ENCODE results near the gene CHRNG.

The CHRNG gene

GRCh38 chr2:232524771-232525170 is 14.7 kb upstream of the CHRNG start:
- DNase-seq (ENCODE audit: insufficient read length, low spot score) (no peak), FAIRE-seq (no peak)
- TF ChIP-seq TAF1 (IDR thresholded peaks at IDR 0.05; ENCODE audit: low read depth, low read length), result no peak
- no peak for TF ChIP-seq POLR2AphosphoS5 (IDR thresholded peaks at IDR 0.05; ENCODE audit: low read depth, low read length)
- TF ChIP-seq SPI1 (IDR thresholded peaks at IDR 0.05; ENCODE audit: low read depth, low read length), result no peak
- TF ChIP-seq POU2F2 (IDR thresholded peaks at IDR 0.05; ENCODE audit: low read depth, low read length), result no peak

DNA sequence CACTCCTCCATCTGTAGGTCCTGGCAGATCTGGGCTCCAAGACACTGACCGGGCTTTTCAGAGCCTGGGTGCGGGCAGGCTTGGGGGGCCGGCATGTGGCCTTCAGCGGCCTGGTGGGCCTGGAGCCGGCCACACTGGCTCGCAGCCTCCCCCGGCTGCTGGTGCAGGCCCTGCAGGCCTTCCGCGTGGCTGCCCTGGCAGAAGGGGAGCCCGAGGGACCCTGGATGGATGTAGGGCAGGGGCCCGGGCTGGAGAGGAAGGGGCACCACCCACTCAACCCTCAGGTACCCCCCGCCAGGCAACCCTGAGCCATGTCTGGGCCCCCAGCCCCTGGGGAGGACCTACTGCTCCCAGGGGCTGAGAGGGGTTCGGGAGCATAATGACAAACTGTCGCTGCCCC is 14.3 kb upstream of the CHRNG start:
- TF ChIP-seq POLR2A (IDR thresholded peaks at IDR 0.05; ENCODE audit: low read depth, low read length), result no peak
- no peak for TF ChIP-seq SPI1 (IDR thresholded peaks at IDR 0.05; ENCODE audit: low read depth, low read length)
- no peak for TF ChIP-seq TAF1 (IDR thresholded peaks at IDR 0.05; ENCODE audit: low read depth, low read length)
- TF ChIP-seq PAX5 (IDR thresholded peaks at IDR 0.05; ENCODE audit: insufficient read depth, low read length, severe bottlenecking), result no peak
- TF ChIP-seq POLR2AphosphoS5 (IDR thresholded peaks at IDR 0.05; ENCODE audit: low read depth, low read length), result no peak
- no peak for TF ChIP-seq POU2F2 (IDR thresholded peaks at IDR 0.05; ENCODE audit: low read depth, low read length)
- FAIRE-seq (no peak), DNase-seq (ENCODE audit: insufficient read length, low spot score) (no peak)

DNA sequence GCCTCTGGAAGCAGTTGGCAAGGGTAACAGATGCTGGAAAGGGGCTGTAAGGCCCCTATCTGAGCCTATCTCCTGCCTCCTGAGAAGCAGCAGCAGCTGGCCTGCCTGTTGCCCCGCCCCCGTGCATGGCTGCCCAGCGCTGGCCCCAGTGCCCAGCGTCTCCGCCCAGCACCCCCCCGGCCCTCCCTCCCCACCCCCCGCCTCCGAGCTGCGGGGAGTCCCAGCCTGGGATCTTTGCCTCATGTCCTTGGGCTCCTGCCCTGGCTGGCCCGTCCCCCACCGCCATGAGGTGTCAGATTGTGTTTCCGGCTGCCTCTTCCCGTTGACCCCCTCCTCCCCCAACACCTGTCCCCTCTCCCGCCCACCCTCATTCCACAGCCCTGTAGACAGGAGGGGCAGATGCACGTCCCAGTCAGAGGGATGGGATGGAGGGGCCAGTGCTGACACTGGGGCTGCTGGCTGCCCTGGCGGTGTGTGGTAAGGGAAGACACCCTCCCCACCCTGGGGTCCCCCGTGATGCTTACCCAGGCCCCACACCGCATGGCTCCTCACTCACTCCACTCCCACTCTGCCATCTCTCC is 13.6 kb upstream of the CHRNG start, which contains the start of gene CHRND:
Gene CHRND, plus strand, starts transcription at position 370 of the 581 bp plus-strand sequence. Its CDS starts 56 bp downstream, at position 426.
- no peak for DNase-seq (ENCODE audit: insufficient read length, low spot score)
- no peak for FAIRE-seq
- TF ChIP-seq POU2F2 (IDR thresholded peaks at IDR 0.05; ENCODE audit: low read depth, low read length) (no peak), TAF1 (IDR thresholded peaks at IDR 0.05; ENCODE audit: low read depth, low read length) (no peak), PAX5 (IDR thresholded peaks at IDR 0.05; ENCODE audit: insufficient read depth, low read length, severe bottlenecking) (no peak), POLR2A (IDR thresholded peaks at IDR 0.05; ENCODE audit: low read depth, low read length) (no peak), SPI1 (IDR thresholded peaks at IDR 0.05; ENCODE audit: low read depth, low read length) (no peak), POLR2AphosphoS5 (IDR thresholded peaks at IDR 0.05; ENCODE audit: low read depth, low read length) (no peak)

- FAIRE-seq, result no peak
- TF ChIP-seq POLR2AphosphoS5 (IDR thresholded peaks at IDR 0.05; ENCODE audit: low read depth, low read length), result no peak
- no peak for TF ChIP-seq PAX5 (IDR thresholded peaks at IDR 0.05; ENCODE audit: insufficient read depth, low read length, severe bottlenecking)
- no peak for TF ChIP-seq TAF1 (IDR thresholded peaks at IDR 0.05; ENCODE audit: low read depth, low read length)
- no peak for TF ChIP-seq POU2F2 (IDR thresholded peaks at IDR 0.05; ENCODE audit: low read depth, low read length)
- TF ChIP-seq POLR2A (IDR thresholded peaks at IDR 0.05; ENCODE audit: low read depth, low read length), result no peak
- no peak for TF ChIP-seq SPI1 (IDR thresholded peaks at IDR 0.05; ENCODE audit: low read depth, low read length)
- no peak for DNase-seq (ENCODE audit: insufficient read length, low spot score)
These were observed 13.0 kb upstream of the CHRNG start for GRCh38 chr2:232526372-232526941.

DNA sequence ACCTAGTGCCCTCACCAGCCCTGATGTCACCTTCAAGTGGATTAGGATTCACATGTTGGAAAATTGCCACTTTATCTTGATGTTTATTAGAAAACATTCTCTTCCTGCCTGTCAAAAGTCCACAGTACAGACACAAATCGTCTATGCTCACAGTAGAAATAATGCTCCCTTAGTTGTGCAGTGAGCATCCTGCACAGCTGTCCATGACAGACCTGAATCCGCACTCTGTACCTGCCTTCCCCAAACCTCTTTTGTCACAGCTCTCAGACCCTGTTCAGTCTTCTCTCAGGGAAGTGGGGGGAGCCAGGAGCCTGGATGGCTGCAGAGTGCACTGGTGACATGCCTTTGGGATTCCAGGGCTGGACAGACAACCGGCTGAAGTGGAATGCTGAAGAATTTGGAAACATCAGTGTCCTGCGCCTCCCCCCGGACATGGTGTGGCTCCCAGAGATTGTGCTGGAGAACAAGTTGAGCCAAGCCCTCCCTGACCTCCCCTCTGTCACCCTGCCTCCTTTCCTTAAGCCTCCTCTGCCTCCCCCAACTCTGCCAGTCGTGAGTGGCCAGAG is 11.5 kb upstream of the CHRNG start:
- TF ChIP-seq PAX5 (IDR thresholded peaks at IDR 0.05; ENCODE audit: insufficient read depth, low read length, severe bottlenecking) (no peak), POU2F2 (IDR thresholded peaks at IDR 0.05; ENCODE audit: low read depth, low read length) (no peak), POLR2A (IDR thresholded peaks at IDR 0.05; ENCODE audit: low read depth, low read length) (no peak), TAF1 (IDR thresholded peaks at IDR 0.05; ENCODE audit: low read depth, low read length) (no peak), POLR2AphosphoS5 (IDR thresholded peaks at IDR 0.05; ENCODE audit: low read depth, low read length) (no peak), SPI1 (IDR thresholded peaks at IDR 0.05; ENCODE audit: low read depth, low read length) (no peak)
- DNase-seq (ENCODE audit: insufficient read length, low spot score) (no peak), FAIRE-seq (no peak)

DNA sequence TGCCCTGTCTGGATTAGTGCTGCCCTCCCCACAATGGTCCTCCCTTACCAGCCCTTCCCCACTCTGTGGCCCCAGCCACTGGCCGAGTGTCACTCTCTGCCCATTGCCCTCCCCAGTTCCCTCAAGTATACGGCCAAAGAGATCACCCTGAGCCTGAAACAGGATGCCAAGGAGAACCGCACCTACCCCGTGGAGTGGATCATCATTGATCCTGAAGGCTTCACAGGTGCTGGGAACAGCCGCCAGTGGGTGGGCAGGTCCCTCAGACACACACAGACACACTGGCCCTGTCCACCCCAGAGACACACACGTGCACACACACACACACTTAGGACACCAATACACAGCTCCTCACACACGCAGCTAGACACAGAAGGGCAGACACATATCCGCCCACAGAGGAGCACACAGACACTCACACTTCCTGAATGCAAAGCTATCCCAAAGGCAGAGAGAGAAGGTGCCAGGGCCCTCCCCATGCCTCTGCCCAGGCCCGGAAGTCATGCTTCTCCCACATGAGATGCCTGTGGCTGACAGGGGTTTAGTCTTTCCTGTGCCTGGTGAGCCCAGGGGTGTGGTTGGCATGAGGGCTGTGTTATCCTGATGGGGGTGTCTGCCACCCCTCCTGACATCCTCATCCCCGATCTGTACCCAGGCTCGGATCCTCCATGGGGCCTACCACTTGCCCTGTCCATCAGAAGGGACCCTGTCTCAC is 10.6 kb upstream of the CHRNG start:
- TF ChIP-seq PAX5 (IDR thresholded peaks at IDR 0.05; ENCODE audit: insufficient read depth, low read length, severe bottlenecking), result no peak
- no peak for TF ChIP-seq TAF1 (IDR thresholded peaks at IDR 0.05; ENCODE audit: low read depth, low read length)
- TF ChIP-seq SPI1 (IDR thresholded peaks at IDR 0.05; ENCODE audit: low read depth, low read length), result no peak
- no peak for TF ChIP-seq POLR2A (IDR thresholded peaks at IDR 0.05; ENCODE audit: low read depth, low read length)
- no peak for TF ChIP-seq POU2F2 (IDR thresholded peaks at IDR 0.05; ENCODE audit: low read depth, low read length)
- no peak for TF ChIP-seq POLR2AphosphoS5 (IDR thresholded peaks at IDR 0.05; ENCODE audit: low read depth, low read length)
- no peak for FAIRE-seq
- DNase-seq (ENCODE audit: insufficient read length, low spot score), result no peak

- DNase-seq (ENCODE audit: insufficient read length, low spot score) (no peak), FAIRE-seq (no peak)
- TF ChIP-seq PAX5 (IDR thresholded peaks at IDR 0.05; ENCODE audit: insufficient read depth, low read length, severe bottlenecking) (no peak), TAF1 (IDR thresholded peaks at IDR 0.05; ENCODE audit: low read depth, low read length) (no peak), POU2F2 (IDR thresholded peaks at IDR 0.05; ENCODE audit: low read depth, low read length) (no peak)
These were observed 9.5 kb upstream of the CHRNG start for GRCh38 chr2:232529806-232530547.

- TF ChIP-seq SPI1 (IDR thresholded peaks at IDR 0.05; ENCODE audit: low read depth, low read length), result no peak
- TF ChIP-seq POLR2AphosphoS5 (IDR thresholded peaks at IDR 0.05; ENCODE audit: low read depth, low read length), result no peak
- no peak for TF ChIP-seq POLR2A (IDR thresholded peaks at IDR 0.05; ENCODE audit: low read depth, low read length)
- no peak for TF ChIP-seq PAX5 (IDR thresholded peaks at IDR 0.05; ENCODE audit: insufficient read depth, low read length, severe bottlenecking)
- TF ChIP-seq POU2F2 (IDR thresholded peaks at IDR 0.05; ENCODE audit: low read depth, low read length), result no peak
- TF ChIP-seq TAF1 (IDR thresholded peaks at IDR 0.05; ENCODE audit: low read depth, low read length), result no peak
- DNase-seq (ENCODE audit: insufficient read length, low spot score), result no peak
- FAIRE-seq, result no peak
These were observed 8.7 kb upstream of the CHRNG start for GRCh38 chr2:232530626-232531260.
